Fibroblast of lung (primary cell): ENCODE results near the gene LUC7L.
"Not testable (repeated sequence)": the region's sequence is repeated elsewhere in the genome, so short reads cannot be mapped to it uniquely, and the experiment has no call there.

Experiments
- CTCF ChIP-seq, 2 donors: IDR thresholded peaks in 1 of 2; conservative IDR thresholded peaks in 1 of 2; 1 replicate in 1 of 2; 2 replicates in 1 of 2; pipeline ENCODE4 v1.5.1; 2011 to 2012; ENCODE audit warnings: low read length in 2 of 2, control low read depth in 1 of 2, inconsistent platforms in 1 of 2, low read depth in 1 of 2, mild to moderate bottlenecking in 1 of 2
- EZH2 ChIP-seq: IDR thresholded peaks from 2 replicates; pipeline ENCODE4 v1.5.1; 2012; ENCODE audit warnings: low read length, control low read depth, mild to moderate bottlenecking; ENCODE audit errors: missing control alignments

- not testable (repeated sequence) for TF ChIP-seq CTCF (conservative IDR thresholded peaks at IDR 0.05 in 1 of 2, IDR thresholded peaks at IDR 0.05 in 1 of 2; ENCODE audit: low read depth in 1 of 2, low read length in 2 of 2); EZH2
Measured at GRCh38 chr16:267562-267961, 38.3 kb upstream of the LUC7L start.
